NK-92 treated with Interleukin-12 subunit alpha and Interleukin-12 subunit beta, amount 100 ng/mL, for 24 hours (cell line): ENCODE measurements around the gene ETFRF1.

Experiments used
- DNase-seq: peaks from one replicate; lab custom pipeline; 2025; lab: John Stamatoyannopoulos, UW

The ETFRF1 gene

DNA sequence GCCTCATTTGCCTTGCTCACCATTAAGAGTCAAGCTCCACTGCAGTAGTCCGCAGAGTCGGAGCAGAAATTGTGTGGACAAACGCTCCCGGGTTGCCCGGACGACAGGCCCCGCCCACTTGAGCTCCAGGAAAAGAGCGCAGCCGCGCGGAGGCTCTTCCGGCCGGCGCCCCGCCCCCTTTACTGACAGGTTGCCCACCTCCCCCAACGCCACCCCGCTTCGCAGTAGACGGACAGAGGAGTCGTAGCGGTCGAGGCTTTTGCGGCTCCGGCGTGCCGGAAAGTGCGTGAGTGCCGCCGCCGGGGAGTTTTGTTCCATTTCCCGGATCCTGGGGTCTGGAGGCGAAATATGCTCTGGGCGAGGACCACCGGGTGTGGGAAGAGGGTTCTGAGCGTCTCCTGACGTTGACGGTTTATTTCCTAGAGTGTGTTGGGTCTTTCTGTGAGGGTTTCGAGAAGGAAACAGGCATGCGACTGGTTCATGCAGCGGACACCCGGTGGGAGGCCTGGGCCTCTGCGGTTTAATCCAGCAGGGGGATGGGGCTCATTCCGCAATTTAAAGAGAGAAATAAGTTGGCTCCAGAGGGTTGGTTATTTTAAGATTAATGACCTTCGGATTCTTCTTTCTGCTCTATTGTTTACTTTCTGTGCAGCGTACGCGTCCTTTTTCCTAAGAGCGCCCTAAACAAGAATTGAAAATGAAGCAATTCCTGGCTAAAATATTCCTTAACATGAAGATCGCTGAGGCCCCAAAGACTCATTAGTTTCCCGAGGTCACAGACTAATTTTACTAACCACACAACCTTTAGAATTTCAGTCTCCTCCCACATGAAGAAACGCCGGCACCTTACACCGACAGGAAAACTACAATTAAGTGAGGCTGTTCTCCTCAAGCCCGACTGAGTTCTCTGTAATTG is at the start of gene ETFRF1, which contains the start of gene DNAI7:
TSS of gene ETFRF1 (plus strand) at position 182 of the 916 bp plus-strand sequence. CDS start 8,720 bp downstream, outside the sequence.
TSS of gene DNAI7 (minus strand) at position 105 of the 916 bp plus-strand sequence. CDS start at position 23, 82 bp downstream.
- DNase-seq = peak; percentile 87

DNA sequence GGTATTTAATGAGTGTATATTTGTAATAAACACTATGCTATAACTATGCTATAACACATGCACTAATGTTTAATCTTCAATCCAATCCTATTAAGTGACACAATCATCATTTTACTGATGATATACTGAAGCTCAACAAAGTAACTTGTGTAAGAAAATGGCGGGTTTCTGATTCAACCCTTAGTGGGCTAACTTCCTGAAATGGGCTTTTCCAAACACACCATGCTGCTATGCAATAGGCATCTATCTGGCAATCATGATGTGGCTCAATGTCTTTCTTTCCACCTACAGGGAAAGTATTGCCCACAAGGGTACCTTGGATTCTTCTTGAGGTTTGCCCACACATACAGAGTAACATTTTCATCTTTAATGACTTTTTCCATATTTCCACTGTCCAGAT is 48.4 kb upstream of the ETFRF1 start:
- no peak for DNase-seq

GRCh38 chr12:25151476-25151875 is 43.6 kb upstream of the ETFRF1 start:
- DNase-seq = no peak

DNA sequence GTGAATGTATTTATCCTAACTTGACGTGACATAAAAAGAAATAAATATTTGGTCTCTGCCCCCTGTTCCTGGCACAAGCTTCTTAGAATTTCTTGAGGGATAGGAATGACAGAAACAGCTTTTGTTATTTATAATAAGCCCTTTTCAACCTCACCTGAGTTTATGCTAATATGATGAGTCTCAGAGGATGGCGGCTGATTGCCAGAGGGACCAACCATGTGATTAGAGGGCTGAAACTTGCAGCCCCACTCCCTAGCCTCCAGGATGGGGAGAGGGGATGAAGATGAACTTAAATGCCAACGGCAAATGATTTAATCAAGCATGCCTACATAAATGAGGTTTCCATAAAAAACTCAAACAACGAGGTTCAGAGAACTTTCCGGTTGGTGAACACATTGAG is 43.0 kb upstream of the ETFRF1 start:
- DNase-seq = no peak

- DNase-seq = no peak
Measured at GRCh38 chr12:25155022-25155576, 39.9 kb upstream of the ETFRF1 start.

DNA sequence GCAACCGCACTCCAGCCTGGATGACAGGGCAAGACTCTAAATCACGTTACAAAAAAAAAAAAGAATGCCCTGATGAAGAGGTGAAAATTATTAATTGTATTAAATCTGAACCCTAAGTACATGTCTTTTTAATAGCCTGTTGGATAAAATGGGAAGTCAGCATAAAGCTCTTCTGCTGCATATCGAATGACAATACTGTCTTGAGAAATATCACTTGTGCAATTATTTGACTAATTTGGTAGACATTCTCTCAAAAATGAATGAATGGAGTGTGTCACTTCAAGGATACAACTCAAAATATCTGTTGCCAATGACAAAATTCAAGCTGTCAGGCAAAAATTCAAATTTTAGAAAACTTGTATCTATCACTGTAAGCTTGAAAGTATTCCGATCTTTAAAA is 39.0 kb upstream of the ETFRF1 start:
- no peak for DNase-seq

DNA sequence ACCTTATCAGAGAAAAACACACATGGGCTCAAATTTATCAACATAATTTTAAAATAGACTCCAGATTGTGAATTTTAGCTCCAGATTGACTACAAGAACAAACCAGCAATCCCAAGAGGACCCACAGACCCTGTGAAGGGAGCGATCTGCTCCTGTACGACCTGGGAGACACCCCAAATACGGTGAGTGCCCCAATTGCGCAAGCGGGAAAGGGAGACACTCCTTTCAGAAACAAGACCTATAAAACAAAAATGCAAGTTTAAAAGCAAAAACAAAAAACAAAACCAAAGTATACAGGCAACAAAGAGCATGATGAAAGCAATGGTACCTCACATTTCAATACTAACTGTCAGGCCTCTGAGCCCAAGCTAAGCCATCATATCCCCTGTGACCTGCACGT is 32.2 kb upstream of the ETFRF1 start:
- no peak for DNase-seq

GRCh38 chr12:25182765-25183164 is 12.3 kb upstream of the ETFRF1 start:
- DNase-seq = no peak

DNA sequence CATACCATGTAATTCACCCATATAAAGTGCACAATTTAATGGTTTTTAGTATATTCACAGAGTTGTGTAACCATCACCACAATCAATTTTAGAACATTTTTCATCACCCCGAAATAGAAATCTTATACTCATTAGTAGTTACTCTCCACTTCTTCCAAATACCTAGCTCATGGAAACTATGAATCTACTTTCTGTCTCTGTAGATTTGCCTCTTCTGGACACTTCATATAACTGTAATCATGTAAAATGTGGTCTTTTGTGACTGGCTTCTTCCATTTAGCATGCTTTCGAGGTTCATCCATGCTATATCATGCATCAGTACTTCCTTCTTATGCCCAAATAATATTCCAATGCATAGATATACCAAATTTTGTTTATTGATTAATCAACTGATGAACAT is 10.9 kb upstream of the ETFRF1 start:
- no peak for DNase-seq

GRCh38 chr12:25186038-25186787 is 8.8 kb upstream of the ETFRF1 start:
- DNase-seq = no peak

DNA sequence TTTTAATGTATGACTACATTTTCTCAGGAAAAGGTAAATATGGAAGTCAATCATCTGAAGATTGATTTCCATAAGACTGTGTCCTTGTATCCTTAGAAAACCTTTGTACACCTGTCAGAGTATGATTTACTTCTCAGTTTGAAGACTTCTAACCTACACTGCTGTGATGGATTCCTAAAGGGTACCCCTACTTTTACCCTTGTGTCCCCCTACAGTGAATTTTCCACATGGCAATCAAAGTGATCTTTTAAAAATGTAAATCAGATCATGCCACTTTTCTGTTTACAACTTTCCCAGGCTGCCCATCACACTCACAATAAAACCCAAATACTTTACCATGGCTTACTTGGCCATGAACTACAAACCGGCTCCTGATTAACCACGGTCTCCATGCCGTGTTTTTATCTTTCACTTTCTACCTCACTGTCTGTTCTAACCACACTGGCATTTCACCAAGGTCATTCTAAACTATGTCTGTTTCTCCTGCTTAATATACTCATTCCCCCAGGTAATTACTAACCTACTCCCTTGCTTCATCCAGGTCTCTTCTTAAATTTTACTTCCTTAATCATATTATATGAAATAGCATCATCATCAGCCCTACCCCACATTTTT is 8.1 kb upstream of the ETFRF1 start:
- DNase-seq = no peak

DNA sequence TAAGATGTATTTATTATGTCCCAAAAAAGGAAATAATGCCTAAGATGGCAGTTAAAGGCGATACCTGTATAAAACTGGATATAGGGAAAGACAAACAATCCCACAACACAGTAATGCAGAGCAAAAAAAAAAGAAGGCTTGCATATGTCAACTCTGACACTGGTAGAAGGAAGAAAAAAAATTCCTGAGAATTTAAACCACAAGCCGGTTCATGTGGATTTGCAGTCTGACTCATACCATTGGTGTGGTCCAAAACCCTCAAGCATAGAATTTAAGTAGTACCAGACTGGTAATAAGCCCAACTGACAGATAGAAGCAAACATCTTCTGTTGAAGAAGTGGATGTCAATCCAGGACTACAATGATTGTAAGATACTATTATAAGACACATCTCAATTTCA is 7.3 kb upstream of the ETFRF1 start:
- no peak for DNase-seq

DNA sequence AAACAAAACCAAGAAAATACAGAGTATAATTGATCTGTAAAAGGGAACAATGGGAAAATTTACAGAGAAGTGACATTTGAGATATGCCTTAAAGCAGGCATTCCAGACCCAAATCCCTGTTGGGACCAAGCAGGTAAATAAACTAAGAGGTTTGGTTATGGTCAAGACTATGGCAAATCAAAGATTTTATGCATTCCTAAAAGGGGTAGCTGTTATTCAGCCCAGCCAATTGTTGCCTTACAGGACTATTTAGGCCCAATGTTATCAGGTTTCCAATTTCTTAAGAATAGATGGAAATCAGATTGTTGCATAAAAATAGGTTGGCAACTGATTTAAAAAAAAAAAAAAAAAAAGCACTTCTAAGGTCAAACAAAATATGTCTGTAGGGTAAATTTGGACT is 5.4 kb upstream of the ETFRF1 start:
- no peak for DNase-seq

- no peak for DNase-seq
Measured at GRCh38 chr12:25190793-25191192, 4.2 kb upstream of the ETFRF1 start.

DNA sequence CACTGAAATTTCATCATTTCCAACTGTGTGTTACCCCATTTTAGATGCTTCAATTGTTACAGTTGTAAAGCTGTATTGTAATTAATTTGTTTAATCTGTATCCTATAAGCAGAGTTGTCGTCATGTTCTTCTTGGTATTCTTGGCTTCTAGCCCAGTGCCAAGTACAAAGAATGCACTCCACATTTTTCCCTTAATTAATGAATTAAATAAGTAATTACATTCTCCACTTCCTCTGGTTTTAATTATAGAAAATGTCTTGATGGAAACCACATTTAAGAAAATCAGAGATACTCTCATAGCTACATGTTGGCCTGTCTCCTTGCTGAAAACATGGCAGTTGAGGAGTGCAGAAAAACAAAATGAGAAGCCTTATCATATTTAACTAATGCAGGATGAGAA is 823 bp upstream of the ETFRF1 start:
- no peak for DNase-seq

- DNase-seq = no peak
Measured at GRCh38 chr12:25194722-25195055, 348 bp upstream of the ETFRF1 start.

GRCh38 chr12:25197608-25198007 is 2.6 kb downstream of the ETFRF1 start:
- no peak for DNase-seq

DNA sequence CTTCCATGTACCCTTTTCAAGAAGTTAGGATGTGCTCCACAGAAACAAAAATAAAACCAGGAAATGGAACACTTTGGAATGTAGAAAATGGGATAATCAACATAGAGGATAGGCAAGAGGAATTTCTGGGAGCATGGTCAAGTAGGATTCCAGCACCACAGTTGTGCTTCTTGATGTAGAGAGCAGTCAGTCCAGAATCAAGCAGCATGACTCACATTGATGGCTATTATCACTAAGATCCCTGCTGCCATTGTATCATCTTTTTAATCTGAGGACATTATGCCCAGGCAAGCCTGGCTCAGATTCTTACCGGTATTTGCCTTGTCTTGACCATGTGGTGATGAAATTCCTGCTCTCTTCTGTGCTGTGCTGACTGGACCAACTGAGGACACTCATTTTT is 5.7 kb downstream of the ETFRF1 start:
- DNase-seq = no peak

DNA sequence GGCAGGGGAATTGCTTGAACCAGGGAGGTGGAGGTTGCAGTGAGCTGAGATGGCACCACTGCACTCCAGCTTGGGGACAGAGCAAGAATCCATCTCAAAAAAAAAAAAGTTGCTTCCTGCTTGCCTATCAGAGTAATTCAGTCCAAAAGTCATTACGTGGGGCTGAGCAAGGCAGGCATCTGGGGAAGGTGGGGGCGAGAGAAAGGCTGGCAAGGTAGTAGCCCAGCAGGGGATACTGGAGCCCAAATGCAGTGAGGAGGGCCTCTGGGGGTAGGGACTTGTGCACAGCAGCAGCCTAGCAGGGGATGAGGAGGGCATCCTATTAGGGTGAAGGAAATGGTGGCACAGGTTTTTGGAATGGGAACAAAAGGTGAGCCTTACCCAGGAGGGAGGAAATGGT is 7.1 kb downstream of the ETFRF1 start:
- no peak for DNase-seq

GRCh38 chr12:25207411-25207810 is 12.4 kb downstream of the ETFRF1 start:
- no peak for DNase-seq

GRCh38 chr12:25207846-25208245 is 12.8 kb downstream of the ETFRF1 start:
- DNase-seq = no peak

- no peak for DNase-seq
Measured at GRCh38 chr12:25208554-25208953, 13.5 kb downstream of the ETFRF1 start.
